ENCODE measurements around the gene IGSF8.

IGSF8 gene

DNA sequence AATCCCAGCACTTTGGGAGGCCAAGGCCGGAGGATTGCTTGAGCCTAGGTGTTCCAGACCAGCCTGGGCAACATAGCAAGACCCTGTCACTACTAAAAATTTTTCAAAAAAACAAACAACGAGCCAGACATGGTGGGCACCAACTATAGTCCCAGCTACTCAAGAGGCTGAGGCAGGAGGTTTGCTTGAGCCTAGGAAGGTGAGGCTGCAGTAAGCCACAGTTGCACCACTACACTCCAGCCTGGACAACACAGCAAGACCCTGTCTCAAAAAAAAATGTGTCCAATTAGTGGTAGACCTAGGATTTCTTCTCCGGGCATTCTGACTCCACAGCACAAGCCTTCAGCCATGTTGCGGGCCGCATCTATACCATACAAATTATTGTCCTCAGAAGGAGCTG, 6.7 kb upstream of the IGSF8 start:
- no peak overlapping the region for H3K4me3 ChIP-seq (replicated peaks; ENCODE audit: low read depth, low read length)
- DNase-seq (ENCODE audit: low read depth), result no peak
- TF ChIP-seq, protein P1, sequence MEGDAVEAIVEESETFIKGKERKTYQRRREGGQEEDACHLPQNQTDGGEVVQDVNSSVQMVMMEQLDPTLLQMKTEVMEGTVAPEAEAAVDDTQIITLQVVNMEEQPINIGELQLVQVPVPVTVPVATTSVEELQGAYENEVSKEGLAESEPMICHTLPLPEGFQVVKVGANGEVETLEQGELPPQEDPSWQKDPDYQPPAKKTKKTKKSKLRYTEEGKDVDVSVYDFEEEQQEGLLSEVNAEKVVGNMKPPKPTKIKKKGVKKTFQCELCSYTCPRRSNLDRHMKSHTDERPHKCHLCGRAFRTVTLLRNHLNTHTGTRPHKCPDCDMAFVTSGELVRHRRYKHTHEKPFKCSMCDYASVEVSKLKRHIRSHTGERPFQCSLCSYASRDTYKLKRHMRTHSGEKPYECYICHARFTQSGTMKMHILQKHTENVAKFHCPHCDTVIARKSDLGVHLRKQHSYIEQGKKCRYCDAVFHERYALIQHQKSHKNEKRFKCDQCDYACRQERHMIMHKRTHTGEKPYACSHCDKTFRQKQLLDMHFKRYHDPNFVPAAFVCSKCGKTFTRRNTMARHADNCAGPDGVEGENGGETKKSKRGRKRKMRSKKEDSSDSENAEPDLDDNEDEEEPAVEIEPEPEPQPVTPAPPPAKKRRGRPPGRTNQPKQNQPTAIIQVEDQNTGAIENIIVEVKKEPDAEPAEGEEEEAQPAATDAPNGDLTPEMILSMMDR (IDR thresholded peaks at IDR 0.05; ENCODE audit: low read length, missing control alignments), result no peak

- DNase-seq (ENCODE audit: low read depth), result no peak
- TF ChIP-seq, protein P1 (IDR thresholded peaks at IDR 0.05; ENCODE audit: low read length, missing control alignments), result no peak
- H3K4me3 ChIP-seq (replicated peaks; ENCODE audit: low read depth, low read length), result no peak overlapping the region
These were observed 6.1 kb upstream of the IGSF8 start for GRCh38 chr1:160104486-160104885.

- DNase-seq (ENCODE audit: low read depth), result no peak
- TF ChIP-seq, protein P1 (IDR thresholded peaks at IDR 0.05; ENCODE audit: low read length, missing control alignments), result no peak
- no peak overlapping the region for H3K4me3 ChIP-seq (replicated peaks; ENCODE audit: low read depth, low read length)
These were observed 5.4 kb upstream of the IGSF8 start for GRCh38 chr1:160103658-160104408.

DNA sequence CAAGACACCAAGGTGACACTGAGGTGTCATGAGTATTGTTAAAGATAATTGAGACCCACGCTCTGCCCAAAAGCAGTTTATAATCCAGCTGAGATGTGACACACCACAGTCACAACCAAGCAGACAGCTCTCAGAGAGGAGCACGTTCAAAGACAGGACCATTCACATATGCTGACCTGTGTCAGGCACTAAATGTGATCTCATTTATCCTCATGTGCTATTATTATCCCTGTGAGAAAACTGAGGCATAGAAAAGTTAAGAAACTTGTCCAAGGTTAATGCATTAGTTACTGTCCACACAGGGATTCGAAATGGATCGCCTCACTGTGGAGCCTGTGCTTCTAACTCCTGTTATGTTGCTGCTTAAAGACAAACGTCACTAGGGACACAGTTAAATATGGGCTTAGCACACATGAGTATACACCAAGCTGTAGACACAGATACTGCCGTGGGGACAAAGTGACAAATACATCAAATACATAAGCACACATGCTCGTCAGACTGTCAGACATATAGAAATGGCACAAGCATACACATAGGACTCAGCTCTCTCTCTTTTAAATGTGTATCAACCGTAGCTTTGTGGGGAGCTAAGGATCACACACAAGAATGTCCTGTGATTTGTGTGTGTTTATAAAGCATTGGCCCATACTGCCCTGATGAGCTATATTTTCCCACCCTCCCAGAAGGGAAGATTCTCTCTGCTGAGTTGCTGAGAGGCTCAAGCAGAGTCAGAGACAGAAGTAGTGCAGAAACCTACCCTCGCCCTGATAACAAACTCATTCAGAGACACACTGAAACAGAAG, 3.5 kb upstream of the IGSF8 start:
- no peak for DNase-seq (ENCODE audit: low read depth)
- TF ChIP-seq, protein P1 (IDR thresholded peaks at IDR 0.05; ENCODE audit: low read length, missing control alignments), result no peak
- H3K4me3 ChIP-seq (replicated peaks; ENCODE audit: low read depth, low read length), result no peak overlapping the region

DNA sequence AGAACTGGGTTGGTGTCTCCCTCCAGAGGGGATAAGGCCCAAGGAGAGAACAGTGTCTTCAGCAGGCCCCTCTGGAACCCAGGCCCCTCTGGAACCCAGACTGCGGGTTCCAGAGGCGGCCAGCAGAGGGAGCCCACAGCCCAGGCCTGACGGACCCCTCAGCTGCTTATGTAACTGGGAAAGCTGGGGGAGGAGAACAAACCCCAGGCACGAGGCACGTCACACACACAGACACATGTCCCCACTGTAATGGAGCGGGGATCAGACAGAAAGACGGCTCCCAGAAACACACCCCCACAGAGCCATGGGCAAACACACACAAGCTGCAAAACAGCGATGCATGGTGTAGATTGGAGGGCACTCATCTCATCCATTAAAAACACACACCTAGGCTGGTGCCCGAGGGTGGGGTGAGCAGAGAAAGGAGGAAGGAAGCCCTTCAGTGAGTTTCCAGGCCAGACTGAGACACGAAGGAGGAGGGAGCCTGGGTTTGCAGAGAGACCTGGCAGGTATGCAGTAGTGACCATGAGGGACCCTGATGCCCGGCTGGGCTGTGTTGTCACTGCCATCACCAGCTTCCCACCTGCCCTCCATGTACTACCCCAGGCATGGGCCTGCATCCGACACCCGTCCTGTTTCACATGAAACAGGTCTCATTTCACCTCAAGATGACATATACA, 2.8 kb upstream of the IGSF8 start:
- peak; percentile 72 for DNase-seq (ENCODE audit: low read depth)
- TF ChIP-seq, protein P1 (IDR thresholded peaks at IDR 0.05; ENCODE audit: low read length, missing control alignments), result peak; percentile 87
- H3K4me3 ChIP-seq (replicated peaks; ENCODE audit: low read depth, low read length), result no peak overlapping the region

- DNase-seq (ENCODE audit: low read depth), result no peak
- TF ChIP-seq, protein P1 (IDR thresholded peaks at IDR 0.05; ENCODE audit: low read length, missing control alignments), result no peak
- H3K4me3 ChIP-seq (replicated peaks; ENCODE audit: low read depth, low read length), result no peak overlapping the region
These were observed 1.4 kb upstream of the IGSF8 start for GRCh38 chr1:160099716-160100375.
